ENCODE measurements around the gene ELP4.

ELP4 gene

DNA sequence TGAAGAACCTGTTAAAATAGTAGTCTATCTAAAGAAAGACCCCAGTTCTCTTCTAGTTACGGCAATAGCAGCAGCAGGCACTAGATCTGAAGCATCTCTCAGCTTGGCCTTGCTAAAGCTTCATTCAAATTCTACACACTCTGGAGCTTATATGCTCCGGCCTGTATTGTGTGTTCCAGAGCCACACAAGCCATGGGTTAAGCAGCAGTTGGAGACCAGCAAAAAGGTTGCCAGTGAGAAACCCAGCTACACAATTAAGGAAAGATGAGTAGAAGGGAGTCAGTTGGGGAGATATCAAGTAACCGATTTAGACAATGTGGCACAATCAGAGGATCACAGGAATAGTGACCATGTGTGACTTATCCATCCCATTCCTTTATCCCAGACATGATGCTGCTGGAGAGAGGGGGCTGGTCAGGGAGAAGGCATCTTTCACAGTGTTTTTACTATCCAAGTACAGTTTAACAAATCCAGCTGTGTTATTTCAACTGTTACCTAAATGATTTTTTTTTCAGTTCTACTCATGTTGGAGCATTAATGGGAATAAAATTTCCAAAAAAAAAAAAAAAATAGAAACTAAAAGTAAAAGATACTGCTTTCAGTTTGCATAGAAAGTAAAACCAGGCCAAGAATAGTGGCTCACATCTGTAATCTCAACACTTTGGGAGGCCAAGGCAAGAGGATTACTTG lies 260.6 kb downstream of the ELP4 start:
- H3K36me3 ChIP-seq (ENCODE audit: insufficient read depth, low read length) = no peaks in the 10 kb centered on the region
- no peak overlapping the region for H3K4me3 ChIP-seq
- H3K9me3 ChIP-seq (ENCODE audit: low read depth, low read length) = no peaks in the 10 kb centered on the region
- H3K27ac ChIP-seq = no peak overlapping the region
- no peak for DNase-seq (ENCODE audit: low read depth, low spot score)
- TF ChIP-seq FOXP2 (optimal IDR thresholded peaks at IDR 0.05; ENCODE audit: control extremely low read depth, extremely low read length, insufficient read depth) = no peak
- TF ChIP-seq EZH2 (IDR thresholded peaks at IDR 0.05) = no peak
- H3K9ac ChIP-seq (ENCODE audit: insufficient read length) = no peak overlapping the region

DNA sequence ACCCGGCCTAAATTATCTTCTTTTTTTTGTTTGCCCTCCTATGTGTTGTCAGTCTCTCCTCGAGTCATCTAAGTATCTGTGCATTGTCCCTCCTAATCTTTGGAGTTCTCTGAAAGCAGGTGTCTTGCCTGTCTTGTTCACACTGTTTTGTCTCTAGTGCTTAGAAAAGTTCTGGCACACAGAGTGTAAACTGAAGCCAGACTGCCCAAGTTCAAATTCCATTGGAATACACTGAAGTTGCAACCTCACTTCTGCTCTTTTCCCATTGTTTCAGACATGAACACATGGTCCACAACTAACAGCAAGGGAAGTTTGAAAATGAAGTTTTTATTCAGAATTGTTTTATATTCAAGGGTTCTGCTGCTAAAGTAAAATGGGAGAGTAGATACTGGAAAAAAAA lies 262.8 kb downstream of the ELP4 start:
- H3K36me3 ChIP-seq (ENCODE audit: insufficient read depth, low read length) = no peaks in the 10 kb centered on the region
- H3K9ac ChIP-seq (ENCODE audit: insufficient read length) = no peak overlapping the region
- H3K27ac ChIP-seq = no peak overlapping the region
- TF ChIP-seq EZH2 (IDR thresholded peaks at IDR 0.05) = no peak
- TF ChIP-seq POLR2AphosphoS5 (IDR thresholded peaks at IDR 0.05; ENCODE audit: borderline replicate concordance, low read depth, low read length) = no peak
- no peak for TF ChIP-seq FOXP2 (optimal IDR thresholded peaks at IDR 0.05; ENCODE audit: control extremely low read depth, extremely low read length, insufficient read depth)
- DNase-seq (ENCODE audit: low read depth, low spot score) = no peak
- H3K4me3 ChIP-seq = no peak overlapping the region
- no peaks in the 10 kb centered on the region for H3K9me3 ChIP-seq (ENCODE audit: low read depth, low read length)

DNA sequence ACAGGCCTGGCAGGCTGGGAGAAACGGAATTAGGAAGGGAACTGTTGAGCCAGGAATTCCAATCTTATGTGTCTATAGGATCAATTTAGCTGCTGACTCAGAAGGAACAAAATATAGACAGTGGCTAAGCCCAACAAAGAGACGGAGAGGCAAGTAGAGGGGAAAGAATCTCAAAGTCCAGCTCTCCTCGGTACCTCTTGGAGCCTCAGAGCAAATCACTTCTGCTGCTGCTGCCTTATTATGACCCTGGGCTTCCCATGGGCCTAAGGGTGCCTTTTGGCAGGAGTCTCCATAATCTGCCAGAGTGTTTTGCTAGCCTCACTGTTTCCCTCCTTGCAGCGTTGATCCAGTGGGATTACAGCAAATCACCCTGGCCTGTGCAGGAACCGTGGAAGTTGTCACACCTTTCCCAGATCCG lies 269.8 kb downstream of the ELP4 start:
- DNase-seq (ENCODE audit: low read depth, low spot score) = no peak
- H3K4me3 ChIP-seq = no peak overlapping the region
- H3K9me3 ChIP-seq (ENCODE audit: low read depth, low read length) = no peaks in the 10 kb centered on the region
- H3K36me3 ChIP-seq (ENCODE audit: insufficient read depth, low read length) = no peaks in the 10 kb centered on the region
- no peak overlapping the region for H3K27ac ChIP-seq
- no peak overlapping the region for H3K9ac ChIP-seq (ENCODE audit: insufficient read length)
- TF ChIP-seq FOXP2 (optimal IDR thresholded peaks at IDR 0.05; ENCODE audit: control extremely low read depth, extremely low read length, insufficient read depth) = no peak
- no peak for TF ChIP-seq POLR2AphosphoS5 (IDR thresholded peaks at IDR 0.05; ENCODE audit: borderline replicate concordance, low read depth, low read length)
- TF ChIP-seq EZH2 (IDR thresholded peaks at IDR 0.05) = no peak

DNA sequence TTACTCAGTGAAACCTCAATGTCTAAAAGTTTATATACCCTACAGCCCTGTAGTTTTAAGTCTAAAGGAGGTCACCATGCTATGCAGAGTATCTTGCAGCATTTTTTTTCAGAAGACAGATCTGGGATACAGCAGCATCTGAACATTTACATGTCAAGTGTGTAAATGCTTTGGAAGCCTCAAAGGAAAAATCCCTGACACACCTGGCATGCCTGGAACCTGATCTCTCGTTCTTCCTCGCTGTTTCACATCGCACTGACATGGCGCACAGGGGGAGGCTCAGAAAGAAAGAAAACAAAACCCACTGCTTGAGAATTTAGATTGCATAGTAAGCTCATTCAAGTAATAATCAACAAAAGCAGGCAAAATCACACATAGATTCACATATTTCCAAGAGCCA lies 270.5 kb downstream of the ELP4 start:
- Histone ChIP-seq H3K36me3 (ENCODE audit: insufficient read depth, low read length) (no peaks in the 10 kb centered on the region), H3K27ac (no peak overlapping the region), H3K4me3 (no peak overlapping the region), H3K9me3 (ENCODE audit: low read depth, low read length) (no peaks in the 10 kb centered on the region), H3K9ac (ENCODE audit: insufficient read length) (no peak overlapping the region)
- TF ChIP-seq EZH2 (IDR thresholded peaks at IDR 0.05) = no peak
- no peak for TF ChIP-seq POLR2AphosphoS5 (IDR thresholded peaks at IDR 0.05; ENCODE audit: borderline replicate concordance, low read depth, low read length)
- TF ChIP-seq FOXP2 (optimal IDR thresholded peaks at IDR 0.05; ENCODE audit: control extremely low read depth, extremely low read length, insufficient read depth) = no peak
- DNase-seq (ENCODE audit: low read depth, low spot score) = no peak

DNA sequence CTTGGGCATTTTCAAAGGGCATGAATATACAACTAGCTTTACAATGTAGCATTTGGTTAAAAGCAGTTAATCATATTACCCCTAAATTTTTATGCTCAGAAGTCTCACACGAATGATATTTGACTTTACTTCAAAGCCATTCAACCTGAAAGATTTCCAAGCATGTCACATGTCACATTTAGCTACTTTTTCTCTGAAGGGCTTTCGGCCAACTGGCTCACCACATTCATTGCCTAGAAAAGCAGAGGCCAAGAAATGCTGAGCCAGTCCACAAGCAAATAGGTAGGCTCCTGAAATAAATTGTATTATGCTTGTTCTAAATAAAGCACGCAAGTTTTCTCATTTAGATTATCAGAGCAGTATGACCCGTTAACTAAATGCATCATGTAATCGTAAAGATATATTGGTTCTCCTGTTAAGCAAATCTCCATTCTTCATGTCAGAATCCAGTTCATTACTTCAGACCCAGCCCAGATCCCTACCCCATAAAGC lies 271.0 kb downstream of the ELP4 start:
- H3K9me3 ChIP-seq (ENCODE audit: low read depth, low read length) = no peaks in the 10 kb centered on the region
- no peak for DNase-seq (ENCODE audit: low read depth, low spot score)

DNA sequence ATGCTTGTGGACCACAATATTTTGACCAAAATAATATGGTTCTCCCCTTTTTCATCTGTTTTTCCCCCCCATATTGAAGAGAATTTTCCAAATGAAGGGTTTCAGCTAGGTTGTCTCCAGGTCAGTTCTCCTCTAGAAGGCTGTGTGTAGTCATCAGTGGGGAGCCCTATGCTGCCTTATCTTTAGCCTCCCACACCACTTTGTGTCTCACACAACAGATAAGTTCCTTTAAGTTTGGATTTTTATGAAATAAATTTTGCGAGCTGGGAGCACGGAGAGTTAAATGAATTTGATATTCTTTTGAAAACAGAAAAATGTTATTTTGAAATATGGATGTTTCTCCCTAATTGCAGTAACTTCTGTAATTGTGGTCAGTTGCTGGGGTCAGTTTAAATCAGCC lies 272.7 kb downstream of the ELP4 start:
- no peak for DNase-seq (ENCODE audit: low read depth, low spot score)
- no peak overlapping the region for H3K9ac ChIP-seq (ENCODE audit: insufficient read length)
- H3K36me3 ChIP-seq (ENCODE audit: insufficient read depth, low read length) = no peaks in the 10 kb centered on the region
- no peak overlapping the region for H3K4me3 ChIP-seq
- H3K9me3 ChIP-seq (ENCODE audit: low read depth, low read length) = no peaks in the 10 kb centered on the region
- no peak overlapping the region for H3K27ac ChIP-seq
- TF ChIP-seq POLR2AphosphoS5 (IDR thresholded peaks at IDR 0.05; ENCODE audit: borderline replicate concordance, low read depth, low read length) (no peak), EZH2 (IDR thresholded peaks at IDR 0.05) (no peak), FOXP2 (optimal IDR thresholded peaks at IDR 0.05; ENCODE audit: control extremely low read depth, extremely low read length, insufficient read depth) (no peak)

More for the DNA sequence above, 271.0 kb downstream of the ELP4 start:
- Histone ChIP-seq H3K9ac (ENCODE audit: insufficient read length) (no peak overlapping the region), H3K27ac (no peak overlapping the region), H3K36me3 (ENCODE audit: insufficient read depth, low read length) (no peaks in the 10 kb centered on the region), H3K4me3 (no peak overlapping the region)
- TF ChIP-seq POLR2AphosphoS5 (IDR thresholded peaks at IDR 0.05; ENCODE audit: borderline replicate concordance, low read depth, low read length) (no peak), EZH2 (IDR thresholded peaks at IDR 0.05) (no peak), FOXP2 (optimal IDR thresholded peaks at IDR 0.05; ENCODE audit: control extremely low read depth, extremely low read length, insufficient read depth) (no peak)

DNA sequence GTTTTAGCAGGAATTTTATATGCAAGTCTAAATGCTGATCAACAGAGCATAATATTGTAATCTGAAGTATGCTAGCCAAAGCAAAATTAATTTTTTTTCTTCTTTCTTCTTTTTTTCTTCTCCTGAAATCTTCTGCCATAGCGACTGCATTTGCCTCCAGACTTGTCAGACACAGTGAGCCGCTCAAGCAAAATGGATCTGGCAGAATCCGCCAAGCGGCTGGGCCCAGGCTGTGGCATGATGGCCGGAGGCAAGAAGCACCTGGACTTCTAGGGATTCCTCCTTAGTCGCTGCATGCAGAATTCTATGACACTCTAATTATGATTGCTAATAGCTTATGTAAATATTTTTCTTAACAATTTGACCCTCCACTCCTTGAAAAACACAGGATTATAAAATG lies 273.7 kb downstream of the ELP4 start:
- no peak for DNase-seq (ENCODE audit: low read depth, low spot score)
- Histone ChIP-seq H3K9ac (ENCODE audit: insufficient read length) (no peak overlapping the region), H3K36me3 (ENCODE audit: insufficient read depth, low read length) (no peaks in the 10 kb centered on the region), H3K27ac (no peak overlapping the region), H3K9me3 (ENCODE audit: low read depth, low read length) (no peaks in the 10 kb centered on the region), H3K4me3 (no peak overlapping the region)
- TF ChIP-seq POLR2AphosphoS5 (IDR thresholded peaks at IDR 0.05; ENCODE audit: borderline replicate concordance, low read depth, low read length) (no peak), FOXP2 (optimal IDR thresholded peaks at IDR 0.05; ENCODE audit: control extremely low read depth, extremely low read length, insufficient read depth) (no peak), EZH2 (IDR thresholded peaks at IDR 0.05) (no peak)

DNA sequence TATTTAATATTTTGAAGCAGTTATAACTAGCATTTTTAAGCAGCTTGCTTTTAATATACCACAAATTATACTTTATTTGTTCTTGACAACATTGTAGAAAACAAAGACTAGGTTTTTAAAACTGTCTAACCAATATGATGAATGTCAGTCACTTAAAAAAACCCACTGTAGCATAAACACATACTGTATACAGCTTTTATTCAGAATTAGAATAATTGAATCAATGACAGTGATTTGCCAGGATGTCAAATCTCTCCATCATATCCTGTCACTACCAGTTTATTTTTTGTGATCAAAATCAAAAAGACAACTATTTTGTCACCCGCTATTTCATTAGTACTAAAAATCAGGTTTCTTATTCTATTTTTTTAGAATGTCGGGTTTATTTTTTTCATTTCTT lies 275.0 kb downstream of the ELP4 start:
- Histone ChIP-seq H3K36me3 (ENCODE audit: insufficient read depth, low read length) (peaks cover 6% of the 10 kb centered on the region), H3K4me3 (no peak overlapping the region)

More for the DNA sequence above, 275.0 kb downstream of the ELP4 start:
- no peak for DNase-seq (ENCODE audit: low read depth, low spot score)
- no peak overlapping the region for H3K27ac ChIP-seq
- H3K9ac ChIP-seq (ENCODE audit: insufficient read length) = no peak overlapping the region
- H3K9me3 ChIP-seq (ENCODE audit: low read depth, low read length) = no peaks in the 10 kb centered on the region
- TF ChIP-seq FOXP2 (optimal IDR thresholded peaks at IDR 0.05; ENCODE audit: control extremely low read depth, extremely low read length, insufficient read depth) = no peak
- TF ChIP-seq POLR2AphosphoS5 (IDR thresholded peaks at IDR 0.05; ENCODE audit: borderline replicate concordance, low read depth, low read length) = no peak
- TF ChIP-seq EZH2 (IDR thresholded peaks at IDR 0.05) = no peak
